ENCODE data around the gene SIT1.

SIT1 gene, protein sequence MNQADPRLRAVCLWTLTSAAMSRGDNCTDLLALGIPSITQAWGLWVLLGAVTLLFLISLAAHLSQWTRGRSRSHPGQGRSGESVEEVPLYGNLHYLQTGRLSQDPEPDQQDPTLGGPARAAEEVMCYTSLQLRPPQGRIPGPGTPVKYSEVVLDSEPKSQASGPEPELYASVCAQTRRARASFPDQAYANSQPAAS

GRCh38 chr9:35650341-35651158 is at the start of gene SIT1:
TSS of gene SIT1 (minus strand) at chr9:35650931. CDS start at chr9:35650853, 78 bp downstream.
- TF ChIP-seq CTCF (conservative IDR thresholded peaks at IDR 0.05; ENCODE audit: low read depth, low read length) = no peak
- no peak for DNase-seq (ENCODE audit: low read depth)
- H3K4me3 ChIP-seq (ENCODE audit: low read length) = no peak within 1 kb of the TSS

GRCh38 chr9:35700031-35700430 is 49.3 kb upstream of the SIT1 start:
- H3K4me3 ChIP-seq (ENCODE audit: low read length) = no peak overlapping the region
- DNase-seq (ENCODE audit: low read depth) = no peak
- TF ChIP-seq CTCF (conservative IDR thresholded peaks at IDR 0.05; ENCODE audit: low read depth, low read length) = no peak

- no peak overlapping the region for H3K4me3 ChIP-seq (ENCODE audit: low read length)
- TF ChIP-seq CTCF (conservative IDR thresholded peaks at IDR 0.05; ENCODE audit: low read depth, low read length) = no peak
- DNase-seq (ENCODE audit: low read depth) = no peak
Observed at GRCh38 chr9:35698231-35698630, 47.5 kb upstream of the SIT1 start.

DNA sequence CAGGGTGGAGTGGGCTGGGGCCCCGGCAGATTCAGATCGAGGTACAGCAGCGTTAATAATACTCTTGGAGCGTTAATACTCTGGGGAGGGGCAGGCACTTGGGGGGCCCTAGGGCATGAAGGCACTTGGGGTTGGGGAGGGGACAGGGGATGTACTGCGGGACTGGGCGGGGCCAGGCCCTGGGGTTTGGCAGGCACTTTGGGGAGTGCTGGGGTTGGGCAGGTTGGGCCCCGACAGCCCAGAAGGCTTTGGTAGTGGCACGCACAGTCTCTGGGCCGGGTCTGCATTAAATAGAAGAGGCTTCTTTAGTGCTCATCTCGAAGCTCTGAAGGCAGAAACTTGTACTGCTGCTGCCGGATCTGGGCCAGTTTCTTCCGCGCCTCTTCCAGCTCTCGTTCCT is 46.8 kb upstream of the SIT1 start:
- no peak for TF ChIP-seq CTCF (conservative IDR thresholded peaks at IDR 0.05; ENCODE audit: low read depth, low read length)
- no peak for DNase-seq (ENCODE audit: low read depth)
- H3K4me3 ChIP-seq (ENCODE audit: low read length) = no peak overlapping the region

DNA sequence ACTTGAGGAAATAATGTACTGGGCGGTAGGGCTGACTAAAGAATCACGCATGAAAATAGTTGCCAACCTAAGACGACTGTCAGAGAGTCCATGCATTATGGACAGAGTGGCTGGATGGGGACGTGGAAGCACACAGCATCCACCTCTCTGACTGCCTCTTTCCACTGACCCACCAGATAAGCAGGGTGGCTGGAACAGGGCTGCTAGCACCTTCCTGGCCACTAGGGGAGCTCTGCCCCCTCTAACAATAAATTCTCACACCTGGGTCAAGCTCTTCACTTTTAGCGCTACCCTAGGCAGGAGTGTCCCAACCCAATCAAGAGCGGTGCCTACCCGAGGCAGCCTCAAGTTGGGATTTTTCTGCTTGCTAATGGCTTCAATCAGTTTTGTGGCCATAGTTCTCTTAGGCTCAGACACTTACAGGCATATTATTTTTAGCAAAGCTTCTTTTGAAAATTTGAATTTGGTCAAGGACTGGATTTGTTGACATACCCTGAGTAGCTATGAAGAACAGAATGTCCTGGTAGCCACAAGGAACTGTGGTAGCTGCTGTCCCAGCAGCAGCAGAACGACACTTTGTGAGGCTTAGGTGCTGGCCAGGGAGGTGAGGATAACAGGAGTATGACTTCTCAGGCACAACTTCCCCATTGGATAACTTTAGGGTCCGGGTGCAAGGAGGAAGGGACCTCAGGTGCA is 45.9 kb upstream of the SIT1 start:
- H3K4me3 ChIP-seq (ENCODE audit: low read length) = no peak overlapping the region
- peak; percentile 97 for TF ChIP-seq CTCF (conservative IDR thresholded peaks at IDR 0.05; ENCODE audit: low read depth, low read length)
- no peak for DNase-seq (ENCODE audit: low read depth)

- no peak overlapping the region for H3K4me3 ChIP-seq (ENCODE audit: low read length)
- DNase-seq (ENCODE audit: low read depth) = no peak
- no peak for TF ChIP-seq CTCF (conservative IDR thresholded peaks at IDR 0.05; ENCODE audit: low read depth, low read length)
Observed at GRCh38 chr9:35695943-35696401, 45.2 kb upstream of the SIT1 start.

All from retinal pigment epithelial cell (primary cell).